DMS153 treated with DMSO at 0.1 percent for 48 hours (cell line): ENCODE data around the gene ATP2A1.
A peak's percentile ranks its signal among the peaks of the same experiment; 100 is the strongest.
"Not testable (repeated sequence)": the region's sequence is repeated elsewhere in the genome, so short reads cannot be mapped to it uniquely, and the experiment has no call there.

ENCODE experiments used
- DNase-seq: peaks from one replicate; lab custom pipeline; 2025; ENCODE audit not compliant: unreplicated experiment; lab: John Stamatoyannopoulos, UW

ATP2A1 gene

DNA sequence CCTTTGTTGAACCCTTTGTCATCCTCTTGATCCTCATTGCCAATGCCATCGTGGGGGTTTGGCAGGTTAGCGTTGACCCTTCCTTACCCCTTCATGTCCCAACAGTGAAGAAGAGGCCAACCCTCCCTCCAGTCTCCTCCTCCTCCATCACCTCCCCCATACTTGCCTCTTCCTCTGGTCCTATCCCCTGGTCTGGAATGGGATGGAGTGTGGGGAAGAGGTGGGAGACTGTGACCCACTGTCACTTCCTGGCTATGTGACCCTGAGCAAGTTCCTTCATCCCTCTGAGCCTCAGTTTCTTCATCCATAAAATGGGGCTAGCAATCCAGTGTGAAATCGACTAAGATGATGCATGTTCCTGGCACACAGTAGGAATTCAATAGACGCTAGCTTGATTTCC lies 2.7 kb downstream of the ATP2A1 start:
- no peak for DNase-seq

DNA sequence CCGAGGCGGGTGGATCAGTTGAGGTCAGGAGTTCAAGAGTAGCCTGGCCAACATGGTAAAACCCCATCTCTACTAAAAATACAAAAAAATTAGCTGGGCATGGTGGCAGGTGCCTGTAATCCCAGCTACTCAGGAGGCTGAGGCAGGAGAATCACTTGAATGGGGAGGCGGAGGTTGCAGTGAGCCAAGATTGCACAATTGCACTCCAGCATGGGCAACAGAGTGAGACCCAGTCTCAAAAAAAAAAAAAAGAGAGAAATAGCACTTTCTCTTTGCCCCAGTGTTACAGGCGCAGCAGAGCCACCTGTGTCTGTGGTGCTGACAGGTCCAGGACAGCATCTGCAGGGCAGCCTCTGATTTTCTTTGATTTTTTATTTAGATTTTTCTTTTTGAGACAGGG lies 3.3 kb downstream of the ATP2A1 start:
- not testable (repeated sequence) for DNase-seq

DNA sequence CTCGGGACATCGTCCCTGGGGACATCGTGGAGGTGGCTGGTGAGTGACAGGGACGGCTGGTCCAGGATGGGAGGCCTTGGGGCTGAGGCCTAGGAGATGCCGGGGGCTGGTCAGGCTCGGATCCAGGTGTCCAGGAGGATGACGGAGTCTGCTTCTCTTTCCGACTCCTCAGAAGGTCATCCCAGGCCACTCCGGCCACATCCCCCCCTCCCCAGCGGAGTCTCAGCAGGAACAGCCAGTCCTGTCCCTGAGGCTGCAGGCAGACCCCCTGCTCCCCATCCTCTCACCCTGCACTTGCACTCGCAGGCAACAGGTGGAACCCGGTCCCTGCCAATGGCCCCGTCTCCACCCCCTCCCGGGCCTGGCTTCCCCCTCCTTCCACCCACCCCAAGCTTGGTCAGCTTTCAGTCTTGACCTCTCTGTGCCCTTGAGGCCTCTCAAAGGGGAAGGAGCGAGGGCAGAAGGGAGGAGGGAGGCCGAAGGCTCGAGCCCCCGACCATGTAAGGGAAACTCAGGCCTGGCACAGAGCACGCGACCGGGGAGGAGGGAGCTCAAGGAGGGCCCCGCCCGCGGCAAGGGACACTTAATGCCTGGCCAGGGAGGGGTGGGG lies 4.4 kb downstream of the ATP2A1 start:
- no peak for DNase-seq

DNA sequence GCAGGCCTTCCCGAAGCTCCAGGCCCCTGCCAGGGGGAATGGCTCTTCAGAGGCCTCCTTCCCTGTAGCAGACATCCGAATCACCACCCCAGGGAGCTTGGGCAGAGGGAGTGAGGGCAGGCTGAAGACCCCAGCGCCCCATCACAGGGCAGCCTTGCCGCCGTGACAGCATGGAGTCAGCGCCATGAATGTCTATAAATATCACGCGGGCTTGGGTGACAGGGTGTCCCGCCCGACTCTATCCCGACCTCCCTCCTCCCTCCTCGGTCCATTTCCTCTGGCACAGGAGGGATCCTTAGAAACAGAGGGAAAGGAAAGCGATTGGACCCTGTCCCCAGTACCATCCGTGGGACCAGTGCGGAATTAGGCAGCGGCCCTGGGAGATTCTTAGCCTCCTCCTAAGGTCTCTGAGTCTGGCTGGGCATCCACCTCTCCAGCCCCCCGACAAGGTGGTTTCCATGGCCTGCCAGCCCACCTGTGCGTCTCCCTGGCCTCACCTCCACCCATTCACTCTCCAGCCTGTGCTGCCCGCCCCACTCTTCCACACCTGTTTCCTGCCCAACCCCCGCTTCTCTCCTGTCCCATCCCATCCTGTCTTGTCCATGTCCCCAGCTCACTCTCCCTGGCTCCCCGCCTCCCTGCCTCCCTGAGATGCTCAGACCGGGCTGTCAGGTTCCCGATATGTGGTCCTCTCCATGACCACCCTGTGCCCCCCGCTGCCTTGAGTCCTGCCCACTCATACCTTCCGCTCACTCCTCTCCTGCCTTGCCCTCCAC lies 5.1 kb downstream of the ATP2A1 start:
- DNase-seq = peak; percentile 7

DNA sequence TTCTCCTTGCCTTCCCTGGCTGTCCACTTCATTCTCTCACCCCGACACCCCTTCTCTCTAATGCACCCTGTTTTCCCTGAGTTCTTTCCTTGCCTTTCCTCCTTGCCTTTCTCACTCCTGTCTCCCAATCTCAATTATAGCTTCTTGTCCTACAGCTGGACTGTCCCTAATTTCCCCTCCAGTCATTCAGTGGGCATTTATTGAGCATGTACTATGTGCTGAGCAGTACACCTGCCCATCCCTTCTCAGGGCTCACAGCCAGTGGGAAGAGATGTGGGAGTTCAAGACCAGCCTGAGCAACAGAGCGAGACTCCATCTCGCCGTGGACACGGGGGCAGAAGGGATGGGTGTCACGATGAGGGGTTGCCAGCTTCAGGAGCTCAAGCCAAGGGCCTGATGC lies 5.8 kb downstream of the ATP2A1 start:
- no peak for DNase-seq

DNA sequence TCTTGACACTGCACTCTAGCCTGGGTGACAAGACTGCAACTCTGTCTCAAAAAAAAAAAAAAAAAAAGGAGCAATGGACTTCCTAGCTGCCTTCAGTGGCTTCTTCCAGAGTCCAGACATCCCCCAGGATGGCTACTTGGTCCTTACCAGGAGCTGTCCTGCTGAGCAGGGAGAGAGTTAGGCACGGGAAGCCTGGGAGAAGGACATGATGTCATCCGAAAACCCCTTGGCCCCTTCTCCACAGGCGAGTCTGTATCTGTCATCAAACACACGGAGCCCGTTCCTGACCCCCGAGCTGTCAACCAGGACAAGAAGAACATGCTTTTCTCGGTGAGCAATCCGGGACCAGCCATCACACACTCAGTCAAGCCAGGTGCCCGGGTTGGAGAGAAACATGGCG lies 8.7 kb downstream of the ATP2A1 start:
- DNase-seq = no peak

DNA sequence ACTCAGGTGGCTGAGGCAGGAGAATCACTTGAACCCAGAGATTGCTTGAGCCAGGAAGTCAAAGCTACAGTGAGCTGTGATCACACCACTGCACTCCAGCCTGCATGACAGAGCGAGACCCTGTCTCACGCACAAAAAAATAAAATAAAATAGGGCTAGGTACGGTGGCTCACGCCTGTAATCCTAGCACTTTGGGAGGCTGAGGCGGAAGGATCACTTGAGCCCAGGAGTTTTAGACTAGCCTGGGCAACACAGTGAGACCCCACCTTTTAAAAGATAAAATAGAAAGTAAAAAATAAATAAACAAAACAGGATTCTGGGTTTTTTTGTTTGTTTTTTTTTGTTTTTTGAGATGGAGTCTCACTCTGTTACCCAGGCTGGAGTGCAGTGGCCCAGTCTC lies 12.1 kb downstream of the ATP2A1 start:
- DNase-seq = not testable (repeated sequence)

DNA sequence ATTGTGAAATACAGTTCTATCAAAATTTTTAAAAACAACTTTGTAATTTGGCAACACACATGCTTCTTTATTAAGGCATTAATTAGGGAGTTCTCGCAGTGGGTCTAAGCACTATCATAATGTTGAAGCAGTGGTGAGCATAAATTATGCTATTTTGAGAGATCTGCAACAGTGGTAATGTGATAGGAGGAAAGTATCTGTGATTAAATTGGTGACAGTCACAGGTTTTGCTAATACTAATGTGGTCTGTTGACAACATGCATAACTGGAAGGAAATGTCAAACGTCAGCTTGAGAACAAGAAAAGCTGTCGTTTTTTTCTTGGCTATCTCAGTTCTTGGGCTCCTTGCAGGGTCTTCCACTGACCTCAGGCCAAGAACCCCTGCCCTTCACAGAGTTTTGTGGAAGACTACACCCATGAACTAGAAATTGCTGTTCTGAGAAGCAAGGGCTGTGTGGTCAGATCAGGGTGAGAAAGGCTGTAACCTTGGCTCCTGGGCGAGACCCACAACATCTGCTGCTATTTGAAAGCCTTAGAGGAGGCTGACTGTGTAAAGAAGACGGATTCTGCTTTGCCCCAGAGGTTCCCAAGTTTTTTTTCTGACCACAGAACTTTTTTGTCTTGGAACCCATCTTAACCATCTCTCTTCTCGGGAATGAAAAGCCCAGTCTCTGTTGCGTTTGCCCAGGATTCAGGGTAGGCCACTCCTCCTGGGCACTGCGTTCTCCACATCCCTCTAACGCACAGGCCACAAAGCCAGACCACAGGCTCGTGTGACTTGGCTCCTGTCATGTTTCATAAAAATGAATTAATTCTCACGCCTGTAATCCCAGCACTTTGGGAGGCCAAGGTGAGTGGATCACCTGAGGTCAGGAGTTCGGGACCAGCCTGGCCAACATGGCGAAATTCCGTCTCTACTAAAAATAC lies 13.9 kb downstream of the ATP2A1 start:
- DNase-seq = no peak

DNA sequence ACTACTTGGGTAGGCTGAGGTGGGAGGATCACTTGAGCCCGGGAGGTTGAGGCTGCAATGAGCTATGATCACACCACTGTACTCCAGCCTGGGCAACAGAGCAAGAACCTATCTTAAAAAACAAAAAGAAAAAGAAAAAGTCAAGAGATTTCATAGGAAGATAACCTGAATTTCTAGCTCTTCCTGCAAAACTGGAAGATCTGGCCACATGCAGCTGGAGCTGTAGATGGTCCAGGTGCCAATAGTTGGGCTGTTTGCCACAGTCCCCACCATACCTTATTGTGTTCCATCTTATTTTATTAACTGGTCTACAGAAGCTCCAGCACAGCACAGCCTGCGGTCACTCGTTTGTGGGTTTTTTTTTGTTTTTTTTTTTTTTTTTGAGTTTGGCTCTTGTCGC lies 15.0 kb downstream of the ATP2A1 start:
- no peak for DNase-seq

DNA sequence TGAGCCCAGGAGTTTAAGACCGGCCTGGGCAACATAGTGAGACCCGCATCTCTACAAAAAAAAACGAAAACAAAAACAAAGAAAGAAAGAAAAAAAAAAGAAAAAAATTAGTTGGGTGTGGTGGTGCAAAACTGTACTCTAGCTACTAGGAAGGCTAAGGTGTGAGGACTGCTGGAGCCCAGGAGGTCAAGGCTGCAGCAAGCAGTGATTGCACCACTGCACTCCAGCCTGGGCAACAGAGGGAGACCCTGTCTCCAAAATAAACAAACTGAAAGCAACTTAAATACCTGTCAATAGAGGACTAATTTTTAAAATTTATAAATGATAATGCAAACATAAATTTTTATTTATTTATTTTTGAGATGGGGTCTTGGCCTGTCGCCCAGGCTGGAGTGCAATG lies 17.3 kb downstream of the ATP2A1 start:
- no peak for DNase-seq

DNA sequence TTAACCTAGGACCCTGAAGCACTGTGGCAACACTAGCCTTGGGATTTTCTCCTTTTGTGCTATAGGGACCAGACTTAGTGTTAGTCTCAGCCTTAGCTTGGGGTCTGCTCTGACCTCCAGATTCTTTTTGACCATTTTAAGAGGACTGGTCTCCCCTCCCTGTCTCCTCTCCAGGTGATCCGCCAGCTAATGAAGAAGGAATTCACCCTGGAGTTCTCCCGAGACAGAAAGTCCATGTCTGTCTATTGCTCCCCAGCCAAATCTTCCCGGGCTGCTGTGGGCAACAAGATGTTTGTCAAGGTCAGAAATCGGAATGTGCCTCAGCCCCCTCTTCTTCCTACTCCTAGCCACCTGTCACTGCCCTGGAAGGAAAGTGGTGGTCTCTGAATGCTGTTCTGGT lies 19.5 kb downstream of the ATP2A1 start:
- DNase-seq = no peak

DNA sequence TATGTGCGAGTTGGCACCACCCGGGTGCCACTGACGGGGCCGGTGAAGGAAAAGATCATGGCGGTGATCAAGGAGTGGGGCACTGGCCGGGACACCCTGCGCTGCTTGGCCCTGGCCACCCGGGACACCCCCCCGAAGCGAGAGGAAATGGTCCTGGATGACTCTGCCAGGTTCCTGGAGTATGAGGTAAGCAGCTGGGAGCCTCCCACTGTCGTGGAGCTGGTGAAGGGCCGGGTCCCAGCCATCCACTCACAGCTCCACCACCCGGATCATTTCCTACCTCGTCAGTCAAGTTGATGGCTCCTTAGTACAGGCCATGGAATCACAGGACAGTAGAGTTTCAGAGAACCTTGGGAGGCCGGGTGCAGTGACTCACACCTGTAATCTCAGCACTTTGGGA lies 20.0 kb downstream of the ATP2A1 start:
- DNase-seq = no peak

DNA sequence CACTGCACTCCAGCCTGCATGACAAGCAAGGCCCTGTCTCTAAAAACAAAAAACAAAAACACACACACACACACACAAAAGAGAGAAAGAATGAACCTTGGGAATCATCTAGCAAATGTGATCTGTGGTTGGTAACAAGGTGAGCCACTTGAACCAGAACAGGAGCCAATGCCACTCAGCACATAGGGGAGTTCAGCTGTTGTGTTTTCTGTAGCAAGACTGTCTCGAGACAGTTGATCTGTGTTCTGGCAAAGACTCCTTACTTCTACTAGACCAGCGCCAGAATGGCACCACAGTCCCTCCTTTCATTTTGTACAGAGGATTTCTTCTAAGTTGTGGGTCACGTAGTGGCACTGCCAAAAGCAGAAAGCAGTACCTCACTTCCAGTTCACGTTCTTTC lies 20.7 kb downstream of the ATP2A1 start:
- DNase-seq = no peak

DNA sequence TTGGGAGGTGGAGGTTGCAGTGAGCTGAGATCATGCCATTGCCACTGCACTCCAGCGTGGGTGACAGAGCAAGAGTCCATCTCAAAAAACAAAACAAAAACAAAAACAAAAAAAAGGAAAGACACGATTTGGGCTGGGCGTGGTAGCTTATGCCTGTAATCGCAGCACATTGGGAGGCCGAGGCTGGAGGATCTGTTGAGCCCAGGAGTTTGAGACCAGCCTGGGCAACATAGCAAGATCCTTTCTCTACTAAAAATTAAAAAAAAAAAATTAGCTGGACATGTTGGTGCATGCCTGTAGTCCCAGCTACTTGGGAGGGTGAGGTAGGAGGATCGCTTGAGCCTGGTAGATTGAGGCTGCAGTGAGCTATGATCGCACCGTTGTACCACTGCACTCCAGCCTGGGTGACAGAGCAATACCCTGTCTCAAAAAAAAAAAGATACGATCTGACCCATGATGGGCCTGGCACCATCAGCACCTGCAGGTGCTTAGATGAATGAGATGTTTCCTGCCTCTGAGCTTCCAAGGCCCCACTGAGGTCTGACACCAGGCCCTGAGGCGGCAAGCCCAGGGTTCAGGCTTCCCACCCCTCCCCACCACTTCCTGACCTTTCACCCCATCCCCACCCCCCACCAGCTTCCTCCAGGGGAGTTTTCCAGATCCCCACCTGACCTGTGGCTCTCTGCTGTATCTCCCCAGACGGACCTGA lies 21.7 kb downstream of the ATP2A1 start:
- no peak for DNase-seq

DNA sequence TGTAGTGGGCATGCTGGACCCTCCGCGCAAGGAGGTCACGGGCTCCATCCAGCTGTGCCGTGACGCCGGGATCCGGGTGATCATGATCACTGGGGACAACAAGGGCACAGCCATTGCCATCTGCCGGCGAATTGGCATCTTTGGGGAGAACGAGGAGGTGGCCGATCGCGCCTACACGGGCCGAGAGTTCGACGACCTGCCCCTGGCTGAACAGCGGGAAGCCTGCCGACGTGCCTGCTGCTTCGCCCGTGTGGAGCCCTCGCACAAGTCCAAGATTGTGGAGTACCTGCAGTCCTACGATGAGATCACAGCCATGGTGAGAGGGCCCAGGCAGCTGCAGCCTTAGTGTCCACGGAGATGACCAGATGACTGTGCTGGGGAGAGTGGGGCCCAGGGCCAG lies 22.3 kb downstream of the ATP2A1 start:
- no peak for DNase-seq

DNA sequence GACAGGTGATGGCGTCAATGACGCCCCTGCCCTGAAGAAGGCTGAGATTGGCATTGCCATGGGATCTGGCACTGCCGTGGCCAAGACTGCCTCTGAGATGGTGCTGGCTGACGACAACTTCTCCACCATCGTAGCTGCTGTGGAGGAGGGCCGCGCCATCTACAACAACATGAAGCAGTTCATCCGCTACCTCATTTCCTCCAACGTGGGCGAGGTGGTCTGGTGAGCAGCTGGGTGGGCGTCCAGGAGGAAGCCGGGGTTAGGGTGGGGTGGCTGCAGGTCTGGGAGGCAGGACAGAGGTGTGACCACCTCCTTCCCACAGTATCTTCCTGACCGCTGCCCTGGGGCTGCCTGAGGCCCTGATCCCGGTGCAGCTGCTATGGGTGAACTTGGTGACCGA lies 23.6 kb downstream of the ATP2A1 start:
- no peak for DNase-seq

DNA sequence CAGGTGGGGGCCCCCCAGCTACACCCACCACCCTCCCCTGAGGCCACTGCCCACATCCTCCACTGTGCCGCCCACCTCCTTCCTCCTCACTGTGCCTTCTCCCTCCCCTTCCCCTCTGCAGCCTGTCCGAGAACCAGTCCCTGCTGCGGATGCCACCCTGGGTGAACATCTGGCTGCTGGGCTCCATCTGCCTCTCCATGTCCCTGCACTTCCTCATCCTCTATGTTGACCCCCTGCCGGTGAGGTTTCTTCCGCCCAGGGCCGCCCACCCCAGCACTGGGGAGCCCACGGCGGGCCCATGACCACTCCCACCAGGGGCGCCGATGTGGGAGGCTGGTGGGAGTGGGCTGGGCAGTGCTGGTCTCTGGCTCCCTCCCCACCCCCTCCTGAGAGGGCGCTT lies 24.6 kb downstream of the ATP2A1 start:
- DNase-seq = no peak

DNA sequence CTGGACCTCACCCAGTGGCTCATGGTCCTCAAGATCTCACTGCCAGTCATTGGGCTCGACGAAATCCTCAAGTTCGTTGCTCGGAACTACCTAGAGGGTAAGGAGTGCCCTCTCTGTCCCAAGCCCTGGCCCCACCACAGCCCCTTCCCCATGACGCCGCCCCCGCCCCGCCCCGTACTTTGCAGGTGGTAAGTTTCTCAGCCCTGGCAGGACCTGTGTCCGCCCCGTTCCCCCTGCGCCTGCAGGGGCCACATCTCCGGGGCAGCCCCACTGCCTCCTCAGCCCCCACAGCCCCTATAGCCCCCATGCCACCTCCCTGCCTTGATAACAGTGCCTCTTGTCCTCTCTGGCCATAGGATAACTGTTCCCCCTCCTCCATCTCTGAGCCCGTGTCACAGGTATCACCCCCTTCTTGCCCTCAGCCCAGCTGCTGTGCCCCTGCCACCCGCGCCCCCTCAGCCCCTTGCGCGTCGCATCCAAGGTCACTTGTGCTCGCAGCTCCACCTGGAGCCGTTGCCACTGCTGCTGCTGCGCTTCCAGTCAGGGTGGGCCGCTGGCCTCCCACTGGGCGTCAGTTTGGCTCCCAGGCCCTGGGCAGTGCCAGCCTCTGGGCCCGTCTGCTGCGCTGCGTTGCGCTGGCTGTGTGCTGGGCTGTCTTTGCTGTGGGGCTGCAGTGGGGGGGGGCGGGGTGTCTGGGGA lies 25.2 kb downstream of the ATP2A1 start:
- no peak for DNase-seq

DNA sequence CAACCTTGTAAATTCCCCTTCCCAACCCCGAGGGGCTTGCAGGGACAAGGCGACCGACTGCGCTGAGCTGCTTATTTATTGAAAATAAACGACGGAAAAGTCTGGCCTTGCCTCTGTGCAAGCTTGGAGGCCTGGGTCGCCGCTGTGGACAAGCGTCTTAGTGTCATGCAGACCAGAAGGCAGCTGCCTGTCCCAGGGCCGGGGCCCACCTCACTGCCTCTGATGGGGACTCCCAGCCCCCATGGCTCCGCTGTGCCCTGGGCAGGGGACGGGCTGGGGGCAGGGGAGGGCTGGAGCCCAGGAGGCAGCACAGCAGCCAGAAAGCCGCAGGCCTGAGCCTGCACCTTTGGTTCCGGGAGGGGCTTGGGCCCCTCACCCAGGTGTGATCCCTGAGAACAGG lies 26.1 kb downstream of the ATP2A1 start:
- no peak for DNase-seq

DNA sequence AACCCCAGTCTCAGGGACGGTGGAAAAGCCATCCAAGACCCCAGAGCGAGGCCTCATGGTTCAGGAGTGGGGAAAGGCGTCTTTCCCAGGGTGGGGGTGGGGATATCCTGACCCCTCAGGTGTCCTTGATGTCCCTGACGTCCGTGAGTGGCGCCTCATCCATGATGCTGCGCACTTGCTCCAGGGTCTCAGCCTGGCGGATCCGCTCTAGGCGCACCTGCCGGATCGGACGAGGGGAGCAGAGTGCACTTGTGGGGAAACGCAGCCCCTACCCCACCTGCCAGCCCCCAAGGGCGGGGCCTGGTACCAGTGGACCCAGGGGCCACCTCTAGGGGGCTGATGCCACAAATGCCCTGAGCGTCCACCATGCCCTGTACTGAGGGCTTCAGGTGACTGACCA lies 26.5 kb downstream of the ATP2A1 start:
- DNase-seq = no peak
